ENCODE measurements around the gene COL8A1.

COL8A1 gene

GRCh38 chr3:99710094-99710493 is 71.7 kb downstream of the COL8A1 start:
- TF ChIP-seq FOXM1 (IDR thresholded peaks at IDR 0.05; ENCODE audit: borderline replicate concordance) (no peak), SP1 (IDR thresholded peaks at IDR 0.05) (no peak), L3MBTL2 (conservative IDR thresholded peaks at IDR 0.05) (no peak), ARNT (IDR thresholded peaks at IDR 0.05) (no peak), NFRKB (IDR thresholded peaks at IDR 0.05) (no peak), BHLHE40 (IDR thresholded peaks at IDR 0.05; ENCODE audit: borderline replicate concordance) (no peak), FOXA1 (IDR thresholded peaks at IDR 0.05) (no peak), CTBP1 (IDR thresholded peaks at IDR 0.05; ENCODE audit: borderline replicate concordance) (no peak), PKNOX1 (IDR thresholded peaks at IDR 0.05) (no peak), FOXK2 (IDR thresholded peaks at IDR 0.05) (no peak), ZNF384 (IDR thresholded peaks at IDR 0.05) (no peak), TARDBP (IDR thresholded peaks at IDR 0.05) (no peak), ELF4 (IDR thresholded peaks at IDR 0.05) (no peak), HDGF (IDR thresholded peaks at IDR 0.05; ENCODE audit: borderline replicate concordance) (no peak), LEF1 (IDR thresholded peaks at IDR 0.05; ENCODE audit: borderline replicate concordance) (no peak), SUZ12 (IDR thresholded peaks at IDR 0.05) (no peak)
- ChIA-PET POLR2A (no interaction called here), CTCF (no interaction called here)
- no peak for DNase-seq (ENCODE audit: extremely low spot score)

GRCh38 chr3:99711351-99711750 is 73.0 kb downstream of the COL8A1 start:
- no peak for DNase-seq (ENCODE audit: extremely low spot score)
- POLR2A ChIA-PET: no interaction called here
- TF ChIP-seq TARDBP (IDR thresholded peaks at IDR 0.05) (no peak), CTBP1 (IDR thresholded peaks at IDR 0.05; ENCODE audit: borderline replicate concordance) (no peak), FOXA1 (IDR thresholded peaks at IDR 0.05) (no peak), BHLHE40 (IDR thresholded peaks at IDR 0.05; ENCODE audit: borderline replicate concordance) (no peak), L3MBTL2 (conservative IDR thresholded peaks at IDR 0.05) (no peak), NFRKB (IDR thresholded peaks at IDR 0.05) (no peak), ZNF384 (IDR thresholded peaks at IDR 0.05) (no peak), ELF4 (IDR thresholded peaks at IDR 0.05) (no peak), PKNOX1 (IDR thresholded peaks at IDR 0.05) (no peak), FOXM1 (IDR thresholded peaks at IDR 0.05; ENCODE audit: borderline replicate concordance) (no peak)
- CTCF ChIA-PET: no interaction called here

GRCh38 chr3:99712291-99712954 is 74.0 kb downstream of the COL8A1 start:
- TF ChIP-seq ZNF384 (IDR thresholded peaks at IDR 0.05) (no peak), BHLHE40 (IDR thresholded peaks at IDR 0.05; ENCODE audit: borderline replicate concordance) (no peak)
- ChIA-PET CTCF (no interaction called here), POLR2A (no interaction called here)
- no peak for DNase-seq (ENCODE audit: extremely low spot score)

- CTCF ChIA-PET: interaction anchor here (1.2 kb wide), 1 partner anchor 11 kb away, joined by 5 read pairs; no protein-coding TSS in a partner anchor
- TF ChIP-seq FOXM1 (IDR thresholded peaks at IDR 0.05; ENCODE audit: borderline replicate concordance) (no peak), HDGF (IDR thresholded peaks at IDR 0.05; ENCODE audit: borderline replicate concordance) (no peak), TARDBP (IDR thresholded peaks at IDR 0.05) (no peak), FOXK2 (IDR thresholded peaks at IDR 0.05) (no peak), BHLHE40 (IDR thresholded peaks at IDR 0.05; ENCODE audit: borderline replicate concordance) (no peak), SP1 (IDR thresholded peaks at IDR 0.05) (no peak), PKNOX1 (IDR thresholded peaks at IDR 0.05) (no peak), NFRKB (IDR thresholded peaks at IDR 0.05) (no peak), SUZ12 (IDR thresholded peaks at IDR 0.05) (no peak), LEF1 (IDR thresholded peaks at IDR 0.05; ENCODE audit: borderline replicate concordance) (no peak), ELF4 (IDR thresholded peaks at IDR 0.05) (no peak), FOXA1 (IDR thresholded peaks at IDR 0.05) (no peak), L3MBTL2 (conservative IDR thresholded peaks at IDR 0.05) (no peak)
- DNase-seq (ENCODE audit: extremely low spot score): no peak
- POLR2A ChIA-PET: no interaction called here
These were observed 75.0 kb downstream of the COL8A1 start for GRCh38 chr3:99713440-99713839.

- DNase-seq (ENCODE audit: extremely low spot score): no peak
- no peak for TF ChIP-seq FOXM1 (IDR thresholded peaks at IDR 0.05; ENCODE audit: borderline replicate concordance)
- TF ChIP-seq BHLHE40 (IDR thresholded peaks at IDR 0.05; ENCODE audit: borderline replicate concordance): no peak
- no peak for TF ChIP-seq LEF1 (IDR thresholded peaks at IDR 0.05; ENCODE audit: borderline replicate concordance)
- TF ChIP-seq L3MBTL2 (conservative IDR thresholded peaks at IDR 0.05): no peak
- TF ChIP-seq CTBP1 (IDR thresholded peaks at IDR 0.05; ENCODE audit: borderline replicate concordance): no peak
- TF ChIP-seq SP1 (IDR thresholded peaks at IDR 0.05): no peak
- TF ChIP-seq TARDBP (IDR thresholded peaks at IDR 0.05): no peak
- TF ChIP-seq PKNOX1 (IDR thresholded peaks at IDR 0.05): no peak
- no peak for TF ChIP-seq HDGF (IDR thresholded peaks at IDR 0.05; ENCODE audit: borderline replicate concordance)
- POLR2A ChIA-PET: no interaction called here
- CTCF ChIA-PET: interaction anchor here (1.2 kb wide), 1 partner anchor 12 kb away, joined by 5 read pairs; no protein-coding TSS in a partner anchor
These were observed 75.8 kb downstream of the COL8A1 start for GRCh38 chr3:99714146-99714545.

- ChIA-PET CTCF (no interaction called here), POLR2A (no interaction called here)
- no peak for DNase-seq (ENCODE audit: extremely low spot score)
- no peak for TF ChIP-seq FOXA1 (IDR thresholded peaks at IDR 0.05)
- no peak for TF ChIP-seq PKNOX1 (IDR thresholded peaks at IDR 0.05)
- no peak for TF ChIP-seq FOXM1 (IDR thresholded peaks at IDR 0.05; ENCODE audit: borderline replicate concordance)
- no peak for TF ChIP-seq NFRKB (IDR thresholded peaks at IDR 0.05)
- TF ChIP-seq L3MBTL2 (conservative IDR thresholded peaks at IDR 0.05): no peak
- TF ChIP-seq TARDBP (IDR thresholded peaks at IDR 0.05): no peak
- TF ChIP-seq LEF1 (IDR thresholded peaks at IDR 0.05; ENCODE audit: borderline replicate concordance): no peak
- no peak for TF ChIP-seq FOXK2 (IDR thresholded peaks at IDR 0.05)
- no peak for TF ChIP-seq ELF4 (IDR thresholded peaks at IDR 0.05)
- no peak for TF ChIP-seq SUZ12 (IDR thresholded peaks at IDR 0.05)
- no peak for TF ChIP-seq ARNT (IDR thresholded peaks at IDR 0.05)
- no peak for TF ChIP-seq HDGF (IDR thresholded peaks at IDR 0.05; ENCODE audit: borderline replicate concordance)
- TF ChIP-seq CTBP1 (IDR thresholded peaks at IDR 0.05; ENCODE audit: borderline replicate concordance): no peak
- no peak for TF ChIP-seq ZNF384 (IDR thresholded peaks at IDR 0.05)
- no peak for TF ChIP-seq BHLHE40 (IDR thresholded peaks at IDR 0.05; ENCODE audit: borderline replicate concordance)
- no peak for TF ChIP-seq SP1 (IDR thresholded peaks at IDR 0.05)
These were observed 76.2 kb downstream of the COL8A1 start for GRCh38 chr3:99714575-99714974.
